HG02678 (cell line): ENCODE results near the gene FNDC1.

ENCODE experiments used
- ATAC-seq: cut with Tn5 transposase; IDR thresholded peaks from one replicate; pipeline ENCODE4 v1.9.1; 2021; ENCODE audit warnings: mild to moderate bottlenecking, moderate library complexity; ENCODE audit not compliant: unreplicated experiment

Gene FNDC1

GRCh38 chr6:159305159-159305558 is 136.0 kb downstream of the FNDC1 start:
- no peak for ATAC-seq

GRCh38 chr6:159305804-159306537 is 136.8 kb downstream of the FNDC1 start:
- ATAC-seq: no peak

GRCh38 chr6:159307246-159307790 is 138.1 kb downstream of the FNDC1 start:
- ATAC-seq: no peak

GRCh38 chr6:159308198-159308597 is 139.0 kb downstream of the FNDC1 start:
- ATAC-seq: no peak

GRCh38 chr6:159309723-159310122 is 140.5 kb downstream of the FNDC1 start:
- no peak for ATAC-seq

GRCh38 chr6:159311618-159312017 is 142.4 kb downstream of the FNDC1 start:
- ATAC-seq: no peak

- no peak for ATAC-seq
Measured at GRCh38 chr6:159312206-159312605, 143.0 kb downstream of the FNDC1 start.

- ATAC-seq: no peak
Measured at GRCh38 chr6:159313018-159313417, 143.8 kb downstream of the FNDC1 start.

- ATAC-seq: no peak
Measured at GRCh38 chr6:159315562-159315961, 146.4 kb downstream of the FNDC1 start.

GRCh38 chr6:159317430-159317829 is 148.2 kb downstream of the FNDC1 start:
- ATAC-seq: no peak

- ATAC-seq: no peak
Measured at GRCh38 chr6:159321267-159321666, 152.1 kb downstream of the FNDC1 start.
